SK-N-SH (cell line): ENCODE results near the gene SH3PXD2A. TPM values are rescaled to one million over a fixed set of nuclear protein-coding genes. Genes with fewer than 3 reads are reported as not detected.

ENCODE experiments used
- CTCF ChIA-PET: fragments of 300-600, 350-600 bp; formaldehyde crosslinking; extraction: SDS; loops from one replicate; lab custom pipeline; 2021; lab: Yijun Ruan, JAX
- POLR2A ChIA-PET: fragments of 350-600 bp; sonication (Branson Sonifier 250); formaldehyde crosslinking; extraction: SDS; loops from one replicate; lab custom pipeline; 2020; ENCODE audit warnings: antibody characterized with exemption, inconsistent platforms; lab: Yijun Ruan, JAX
- DNase-seq: peaks from one replicate; pipeline ENCODE4 v3.0.0; 2012
- H2AFZ ChIP-seq: fragments of 200-600 bp; sonication (generic); 2 replicates; pipeline ENCODE4 v1.8.1; 2016; ENCODE audit warnings: antibody characterized with exemption, mild to moderate bottlenecking, low read depth
- H3F3A ChIP-seq: fragments of 200-600 bp; sonication (generic); replicated peaks from 2 replicates; pipeline ENCODE3; 2016; ENCODE audit warnings: antibody characterized with exemption, mild to moderate bottlenecking; ENCODE audit not compliant: insufficient read depth
- H3K27ac ChIP-seq, 2 experiments: fragments of 200-500 bp in 1 of 2; fragments of 200-600 bp in 1 of 2; sonication (Bioruptor generic) in 1 of 2; sonication (generic), shearing (Covaris generic) in 1 of 2; 2 replicates each; pipeline versions ENCODE4 v1.5.1 to v1.6.1; 2014 to 2016; ENCODE audit warnings: low read depth in 2 of 2, inconsistent platforms in 1 of 2, low read length in 1 of 2, mild to moderate bottlenecking in 1 of 2, mixed read lengths in 1 of 2
- H3K27me3 ChIP-seq: fragments of 200-600 bp; sonication (generic), shearing (Covaris generic); 2 replicates; pipeline ENCODE4 v1.6.1; 2016; ENCODE audit warnings: mixed run types; ENCODE audit not compliant: insufficient read depth
- H3K36me3 ChIP-seq, 2 experiments: fragments of 200-500 bp in 1 of 2; fragments of 200-600 bp in 1 of 2; sonication (Bioruptor generic) in 1 of 2; sonication (generic) in 1 of 2; replicated peaks in 1 of 2; 2 replicates each; pipeline versions ENCODE3 to v1.5.1; 2014 to 2016; ENCODE audit warnings: low read length in 1 of 2, mild to moderate bottlenecking in 1 of 2; ENCODE audit not compliant: insufficient read depth in 2 of 2, control insufficient read depth in 1 of 2
- H3K4me1 ChIP-seq, 2 experiments: fragments of 200-500 bp in 1 of 2; fragments of 200-600 bp in 1 of 2; sonication (Bioruptor generic) in 1 of 2; sonication (generic), shearing (Covaris generic) in 1 of 2; 2 replicates each; pipeline versions ENCODE4 v1.5.1 to v1.6.1; 2014 to 2016; ENCODE audit warnings: low read depth in 1 of 2, low read length in 1 of 2, mixed run types in 1 of 2; ENCODE audit not compliant: insufficient read depth in 2 of 2, control insufficient read depth in 1 of 2
- H3K4me2 ChIP-seq: fragments of 200-600 bp; sonication (generic), shearing (Covaris generic); 2 replicates; pipeline ENCODE4 v1.6.1; 2017; ENCODE audit warnings: mixed run types
- H3K4me3 ChIP-seq, 2 experiments: fragments of 200-500 bp in 1 of 2; fragments of 200-600 bp in 1 of 2; sonication (Bioruptor generic) in 1 of 2; sonication (generic), shearing (Covaris generic) in 1 of 2; 2 replicates each; pipeline versions ENCODE4 v1.5.1 to v1.8.1; 2014 to 2016; ENCODE audit warnings: low read depth in 2 of 2, inconsistent platforms in 1 of 2, low read length in 1 of 2, mild to moderate bottlenecking in 1 of 2, mixed read lengths in 1 of 2, moderate library complexity in 1 of 2
- H3K79me2 ChIP-seq: fragments of 200-600 bp; sonication (generic); 2 replicates; pipeline ENCODE4 v1.8.1; 2017; ENCODE audit warnings: mild to moderate bottlenecking; ENCODE audit not compliant: insufficient read depth
- H3K9ac ChIP-seq: fragments of 200-600 bp; sonication (generic); 2 replicates; pipeline ENCODE4 v1.6.1; 2017; ENCODE audit warnings: mixed run types
- H3K9me2 ChIP-seq: fragments of 200-600 bp; sonication (generic); 2 replicates; pipeline ENCODE4 v1.6.1; 2017; ENCODE audit warnings: mixed run types
- H3K9me3 ChIP-seq: fragments of 200-600 bp; sonication (generic); 2 replicates; pipeline ENCODE4 v1.6.1; 2017; ENCODE audit warnings: mixed run types, mild to moderate bottlenecking, moderate library complexity
- H4K20me1 ChIP-seq: fragments of 200-600 bp; sonication (generic); 2 replicates; pipeline ENCODE4 v1.6.1; 2017; ENCODE audit warnings: mild to moderate bottlenecking, mixed run types; ENCODE audit not compliant: insufficient read depth
- CHD2 ChIP-seq: fragments of 150-350 bp; IDR thresholded peaks from 2 replicates; pipeline ENCODE4 v1.6.1; 2018; ENCODE audit warnings: low read length; ENCODE audit not compliant: partially characterized antibody
- EZH2phosphoT487 ChIP-seq: fragments of 200-600 bp; sonication (generic); IDR thresholded peaks from 2 replicates; pipeline ENCODE4 v1.6.1; 2017; ENCODE audit warnings: low read depth, mixed run types, mild to moderate bottlenecking, antibody characterized with exemption, moderate library complexity, borderline replicate concordance
- FOXJ3 ChIP-seq: sonication (generic); formaldehyde crosslinking; IDR thresholded peaks from 2 replicates; pipeline ENCODE4 v1.5.1; 2020; ENCODE audit warnings: mild to moderate bottlenecking, missing genetic modification reagents
- GATA2 ChIP-seq: sonication (generic); formaldehyde crosslinking; IDR thresholded peaks from 2 replicates; pipeline ENCODE4 v1.5.0; 2020; ENCODE audit warnings: mild to moderate bottlenecking, missing genetic modification reagents
- JUND ChIP-seq: IDR thresholded peaks from 2 replicates; pipeline ENCODE4 v1.4.0; 2012
- MEF2A ChIP-seq: IDR thresholded peaks from 2 replicates; pipeline ENCODE4 v1.4.0; 2012; ENCODE audit warnings: low read depth, borderline replicate concordance
- NFIC ChIP-seq: IDR thresholded peaks from 2 replicates; pipeline ENCODE4 v1.4.0; 2012; ENCODE audit warnings: borderline replicate concordance
- NRF1 ChIP-seq: IDR thresholded peaks from 2 replicates; pipeline ENCODE4 v1.6.1; 2012; ENCODE audit warnings: low read depth, mild to moderate bottlenecking, low read length
- RAD21 ChIP-seq: IDR thresholded peaks from 2 replicates; pipeline ENCODE4 v1.6.1; 2012; ENCODE audit warnings: mild to moderate bottlenecking, low read length
- RCOR1 ChIP-seq: fragments of 150-350 bp; IDR thresholded peaks from 2 replicates; pipeline ENCODE4 v1.6.1; 2017; ENCODE audit warnings: antibody characterized with exemption, low read length
- REST ChIP-seq: IDR thresholded peaks from 2 replicates; pipeline ENCODE4 v1.6.1; 2012; ENCODE audit warnings: mild to moderate bottlenecking, low read depth, low read length, moderate library complexity
- SIN3A ChIP-seq: IDR thresholded peaks from 2 replicates; pipeline ENCODE4 v1.6.1; 2012; ENCODE audit warnings: low read depth, mild to moderate bottlenecking, low read length, moderate library complexity, borderline replicate concordance
- TCF12 ChIP-seq: IDR thresholded peaks from 2 replicates; pipeline ENCODE4 v1.4.0; 2012
- USF1 ChIP-seq: IDR thresholded peaks from 2 replicates; pipeline ENCODE4 v1.4.0; 2012; ENCODE audit warnings: low read depth, borderline replicate concordance
- ZBTB33 ChIP-seq: IDR thresholded peaks from 2 replicates; pipeline ENCODE4 v1.4.0; 2012; ENCODE audit warnings: low read depth, borderline replicate concordance
- WGBS: methylation state at CpG from one replicate; pipeline ENCODE4 v1.1.6; 2017; ENCODE audit warnings: low lambda C conversion rate; 5-methylcytosine and 5-hydroxymethylcytosine counted together
- polyA plus RNA-seq, 3 experiments: library from polyadenylated mRNA; depleted of rRNA; stranded (reverse); fragments of >200 nt; gene quantifications; 2 replicates each; pipeline ENCODE4 v1.2.3, GENCODE V29; 2012
- TF ChIP-seq, protein P1 (sequence below): IDR thresholded peaks from 2 replicates; pipeline ENCODE4; 2012

SH3PXD2A gene
- polyA plus RNA-seq, 1 of the 3 experiments (the other 2 are of a cell fraction), result 2.5 TPM

- Histone ChIP-seq H3K36me3 (peaks cover 0 to 2% of the 10 kb centered on the region in 2 experiments), H3K9me3 (no peaks in the 10 kb centered on the region), H3K4me2 (no peak overlapping the region), H3K27me3 (no peaks in the 10 kb centered on the region), H3K9ac (no peak overlapping the region), H3F3A (no peaks in the 10 kb centered on the region), H3K4me3 (no peak overlapping the region), H3K79me2 (no peaks in the 10 kb centered on the region), H4K20me1 (no peaks in the 10 kb centered on the region), H3K27ac (peak overlapping the region in 1 of 2 experiments; percentile 99; a peak in 2 of 4 replicates), H2AFZ (no peak overlapping the region), H3K4me1 (peaks cover 6 to 89% of the 10 kb centered on the region in 2 experiments; a peak in 3 of 4 replicates), H3K9me2 (no peaks in the 10 kb centered on the region)
- CTCF ChIA-PET, result interaction anchor here (1.0 to 3.2 kb wide), 4 partner anchors 11 to 232 kb away, joined by 3 to 25 read pairs (median 4); no protein-coding TSS in a partner anchor
- WGBS, result 98% methylated on average over 4 of the region's 4 CpGs
- DNase-seq, result no peak
- POLR2A ChIA-PET, result interaction anchor here (1.4 to 1.5 kb wide), 2 partner anchors 56 to 65 kb away, joined by 3 to 4 read pairs; no protein-coding TSS in a partner anchor
- TF ChIP-seq SIN3A (no peak), MEF2A (no peak), RCOR1 (no peak), EZH2phosphoT487 (no peak), NFIC (no peak)
Measured at GRCh38 chr10:103621783-103622125, 233.6 kb downstream of the SH3PXD2A start.

- Histone ChIP-seq H2AFZ (no peak overlapping the region), H3K79me2 (no peaks in the 10 kb centered on the region), H3K9me3 (no peaks in the 10 kb centered on the region), H3F3A (no peaks in the 10 kb centered on the region), H4K20me1 (no peaks in the 10 kb centered on the region), H3K27ac (peak overlapping the region in 1 of 2 experiments; percentile 99; a peak in 2 of 4 replicates), H3K36me3 (peaks cover 0 to 2% of the 10 kb centered on the region in 2 experiments), H3K27me3 (no peaks in the 10 kb centered on the region), H3K4me1 (peaks cover 6 to 94% of the 10 kb centered on the region in 2 experiments; a peak in 3 of 4 replicates), H3K4me2 (no peak overlapping the region), H3K4me3 (no peak overlapping the region), H3K9me2 (no peaks in the 10 kb centered on the region), H3K9ac (no peak overlapping the region)
- DNase-seq, result no peak
- ChIA-PET POLR2A (interaction anchor here (1.4 kb wide), 1 partner anchor 57 kb away, joined by 3 read pairs; no protein-coding TSS in a partner anchor), CTCF (interaction anchor here (0.6 to 3.2 kb wide), 6 partner anchors 9 to 232 kb away, joined by 3 to 25 read pairs (median 3); no protein-coding TSS in a partner anchor)
- 96% methylated on average over 10 of the region's 15 CpGs for WGBS
- no peak for TF ChIP-seq TCF12
- TF ChIP-seq NRF1, result no peak
- TF ChIP-seq REST, result no peak
- no peak for TF ChIP-seq GATA2 (CRISPR knock-in tag)
- TF ChIP-seq, protein P1, sequence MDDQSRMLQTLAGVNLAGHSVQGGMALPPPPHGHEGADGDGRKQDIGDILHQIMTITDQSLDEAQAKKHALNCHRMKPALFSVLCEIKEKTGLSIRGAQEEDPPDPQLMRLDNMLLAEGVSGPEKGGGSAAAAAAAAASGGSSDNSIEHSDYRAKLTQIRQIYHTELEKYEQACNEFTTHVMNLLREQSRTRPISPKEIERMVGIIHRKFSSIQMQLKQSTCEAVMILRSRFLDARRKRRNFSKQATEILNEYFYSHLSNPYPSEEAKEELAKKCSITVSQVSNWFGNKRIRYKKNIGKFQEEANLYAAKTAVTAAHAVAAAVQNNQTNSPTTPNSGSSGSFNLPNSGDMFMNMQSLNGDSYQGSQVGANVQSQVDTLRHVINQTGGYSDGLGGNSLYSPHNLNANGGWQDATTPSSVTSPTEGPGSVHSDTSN, result no peak
- no peak for TF ChIP-seq NFIC
- no peak for TF ChIP-seq EZH2phosphoT487
- no peak for TF ChIP-seq RCOR1
- TF ChIP-seq CHD2, result no peak
- no peak for TF ChIP-seq JUND
- no peak for TF ChIP-seq USF1
- no peak for TF ChIP-seq RAD21
- TF ChIP-seq FOXJ3 (CRISPR knock-in tag), result no peak
- TF ChIP-seq ZBTB33, result no peak
Measured at GRCh38 chr10:103620891-103621782, 234.2 kb downstream of the SH3PXD2A start.
